HEK293 (cell line): ENCODE measurements around the gene TEX53.

ENCODE experiments used
- CTCF ChIA-PET: fragments of 350-600 bp; formaldehyde crosslinking; extraction: SDS; loops from one replicate; lab custom pipeline; 2021; ENCODE audit warnings: antibody characterized with exemption; lab: Yijun Ruan, JAX
- POLR2A ChIA-PET: fragments of 300-600 bp; formaldehyde crosslinking; extraction: SDS; loops from one replicate; lab custom pipeline; 2020; ENCODE audit warnings: antibody characterized with exemption, inconsistent platforms; lab: Yijun Ruan, JAX
- H3K27ac ChIP-seq: fragments of 200-500 bp; sonication (Bioruptor generic); 2 replicates; pipeline ENCODE4 v1.5.1; 2014; ENCODE audit warnings: low read depth, low read length, control low read depth, inconsistent platforms; ENCODE audit errors: extremely low read depth
- H3K36me3 ChIP-seq, 2 experiments: fragments of 200-500 bp in 1 of 2; sonication (Bioruptor generic) in 1 of 2; 1 replicate in 1 of 2; 2 replicates in 1 of 2; pipeline ENCODE4 v1.5.1; 2014 to 2017; ENCODE audit warnings: inconsistent platforms in 2 of 2, low read length in 2 of 2; ENCODE audit not compliant: control insufficient read depth in 2 of 2, insufficient read depth in 1 of 2
- H3K4me1 ChIP-seq: fragments of 200-500 bp; sonication (Bioruptor generic); 2 replicates; pipeline ENCODE4 v1.5.1; 2014; ENCODE audit warnings: mild to moderate bottlenecking, low read length, inconsistent platforms; ENCODE audit not compliant: control insufficient read depth, insufficient read depth
- H3K4me3 ChIP-seq: 2 replicates; pipeline ENCODE4 v1.5.1; 2011; ENCODE audit warnings: low read depth, mild to moderate bottlenecking, control low read depth, low read length, moderate library complexity
- H3K9me3 ChIP-seq: fragments of 200-500 bp; sonication (Bioruptor generic); 2 replicates; pipeline ENCODE4 v1.5.1; 2014; ENCODE audit warnings: low read depth, low read length, inconsistent platforms; ENCODE audit not compliant: control insufficient read depth, insufficient read depth
- GLIS1 ChIP-seq: fragments of 450-650 bp; formaldehyde crosslinking; IDR thresholded peaks from 2 replicates; pipeline ENCODE4 v1.5.1; 2016; ENCODE audit warnings: missing biosample characterization, missing genetic modification characterization
- KLF9 ChIP-seq: fragments of 450-650 bp; formaldehyde crosslinking; IDR thresholded peaks from 2 replicates; pipeline ENCODE4 v1.5.1; 2016; ENCODE audit warnings: missing biosample characterization, missing genetic modification characterization, low read depth
- PRDM10 ChIP-seq: fragments of 450-650 bp; formaldehyde crosslinking; IDR thresholded peaks from 2 replicates; pipeline ENCODE4 v1.5.1; 2016; ENCODE audit warnings: missing biosample characterization, missing genetic modification characterization
- PRDM4 ChIP-seq: fragments of 450-650 bp; formaldehyde crosslinking; IDR thresholded peaks from 2 replicates; pipeline ENCODE4 v1.5.1; 2017; ENCODE audit warnings: missing biosample characterization, missing genetic modification characterization
- ZBTB1 ChIP-seq: fragments of 450-650 bp; formaldehyde crosslinking; IDR thresholded peaks from 2 replicates; pipeline ENCODE4 v1.5.1; 2016; ENCODE audit warnings: missing biosample characterization, missing genetic modification characterization
- ZBTB48 ChIP-seq: fragments of 450-650 bp; formaldehyde crosslinking; IDR thresholded peaks from 2 replicates; pipeline ENCODE4 v1.5.1; 2016; ENCODE audit warnings: missing biosample characterization, missing genetic modification characterization
- ZEB2 ChIP-seq: fragments of 450-650 bp; formaldehyde crosslinking; IDR thresholded peaks from 2 replicates; pipeline ENCODE4 v1.5.1; 2016; ENCODE audit warnings: missing biosample characterization, missing genetic modification characterization
- ZFP41 ChIP-seq: fragments of 450-650 bp; formaldehyde crosslinking; IDR thresholded peaks from 2 replicates; pipeline ENCODE4 v1.5.1; 2016; ENCODE audit warnings: missing biosample characterization, missing genetic modification characterization, borderline replicate concordance
- ZNF513 ChIP-seq: fragments of 450-650 bp; IDR thresholded peaks from 2 replicates; pipeline ENCODE4 v1.5.1; 2018; ENCODE audit warnings: missing biosample characterization, missing genetic modification characterization
- ZNF518A ChIP-seq: fragments of 450-650 bp; formaldehyde crosslinking; conservative IDR thresholded peaks from 2 replicates; pipeline ENCODE4 v1.5.1; 2016; ENCODE audit warnings: low read depth, missing biosample characterization, missing genetic modification characterization
- ZNF555 ChIP-seq: fragments of 450-650 bp; formaldehyde crosslinking; conservative IDR thresholded peaks from 2 replicates; pipeline ENCODE4 v1.5.1; 2017; ENCODE audit warnings: missing biosample characterization, mild to moderate bottlenecking, missing genetic modification characterization, inconsistent platforms
- ZNF654 ChIP-seq: fragments of 450-650 bp; formaldehyde crosslinking; IDR thresholded peaks from 2 replicates; pipeline ENCODE4 v1.5.1; 2016; ENCODE audit warnings: low read depth, missing biosample characterization, missing genetic modification characterization
- ZNF785 ChIP-seq: fragments of 450-650 bp; formaldehyde crosslinking; IDR thresholded peaks from 2 replicates; pipeline ENCODE4 v1.5.1; 2016; ENCODE audit warnings: missing biosample characterization, missing genetic modification characterization
- ZNF792 ChIP-seq: fragments of 450-650 bp; formaldehyde crosslinking; IDR thresholded peaks from 2 replicates; pipeline ENCODE4 v1.5.1; 2016; ENCODE audit warnings: missing biosample characterization, missing genetic modification characterization

The TEX53 gene

GRCh38 chr9:114666851-114667250, 9.2 kb upstream of the TEX53 start (continued):
- no peak for TF ChIP-seq ZNF518A (tag by site-specific recombination)

- Histone ChIP-seq H3K4me3 (no peak overlapping the region), H3K9me3 (no peaks in the 10 kb centered on the region), H3K36me3 (no peaks in the 10 kb centered on the region), H3K27ac (no peak overlapping the region), H3K4me1 (no peaks in the 10 kb centered on the region)
- POLR2A ChIA-PET = no interaction called here
- CTCF ChIA-PET = interaction anchor here (2.1 to 7.5 kb wide), 5 partner anchors 8 to 261 kb away, joined by 9 to 100 read pairs (median 13); partner anchors contain the start of gene TEX48
- no peak for TF ChIP-seq ZNF785 (tag by site-specific recombination)
Measured at GRCh38 chr9:114666401-114666800, 8.8 kb upstream of the TEX53 start.

- CTCF ChIA-PET = interaction anchor here (0.6 to 7.5 kb wide), 11 partner anchors 11 to 259 kb away, joined by 3 to 100 read pairs (median 4); partner anchors contain the start of gene TEX48
Measured at GRCh38 chr9:114664181-114664580, 6.6 kb upstream of the TEX53 start.

GRCh38 chr9:114662081-114662989, 4.7 kb upstream of the TEX53 start:
- ChIA-PET POLR2A (no interaction called here), CTCF (interaction anchor here (0.5 to 7.5 kb wide), 39 partner anchors 9 to 1620 kb away, joined by 3 to 100 read pairs (median 4); partner anchors contain the start of genes ATP6V1G1 and TEX48)
- no peaks in the 10 kb centered on the region for H3K9me3 ChIP-seq
- TF ChIP-seq PRDM10 (peak; percentile 38; the same call in 1 of the 2 replicates), KLF9 (peak; percentile 70), PRDM4 (tag by site-specific recombination) (0 out of 2 replicates have a peak, but pooled peaks have one; percentile 40), ZBTB48 (tag by site-specific recombination) (no peak), ZNF792 (tag by site-specific recombination) (peak; percentile 91; the same call in 1 of the 2 replicates), ZNF555 (no peak), ZNF654 (tag by site-specific recombination) (peak; percentile 62), ZFP41 (tag by site-specific recombination) (no peak)

More at GRCh38 chr9:114664181-114664580, 6.6 kb upstream of the TEX53 start:
- Histone ChIP-seq H3K36me3 (no peaks in the 10 kb centered on the region), H3K9me3 (no peaks in the 10 kb centered on the region), H3K27ac (no peak overlapping the region), H3K4me1 (no peaks in the 10 kb centered on the region), H3K4me3 (no peak overlapping the region)
- POLR2A ChIA-PET = no interaction called here
- TF ChIP-seq ZBTB1 = no peak
- TF ChIP-seq ZNF513 (tag by site-specific recombination) = no peak
- no peak for TF ChIP-seq GLIS1
- no peak for TF ChIP-seq ZEB2 (tag by site-specific recombination)

More at GRCh38 chr9:114662081-114662989, 4.7 kb upstream of the TEX53 start:
- Histone ChIP-seq H3K36me3 (no peaks in the 10 kb centered on the region), H3K27ac (no peak overlapping the region), H3K4me1 (no peaks in the 10 kb centered on the region), H3K4me3 (no peak overlapping the region)
